HG02642 (cell line): ENCODE measurements around the gene TLR3.

Experiments
- ATAC-seq: cut with Tn5 transposase; IDR thresholded peaks from one replicate; pipeline ENCODE4 v1.9.1; 2021; ENCODE audit warnings: mild to moderate bottlenecking; ENCODE audit not compliant: unreplicated experiment, poor library complexity

Gene TLR3

GRCh38 chr4:186104114-186104889 is 35.3 kb downstream of the TLR3 start, which contains the start of gene FAM149A:
FAM149A (plus strand) TSS chr4:186104704.
- peak; percentile 88 for ATAC-seq

DNA sequence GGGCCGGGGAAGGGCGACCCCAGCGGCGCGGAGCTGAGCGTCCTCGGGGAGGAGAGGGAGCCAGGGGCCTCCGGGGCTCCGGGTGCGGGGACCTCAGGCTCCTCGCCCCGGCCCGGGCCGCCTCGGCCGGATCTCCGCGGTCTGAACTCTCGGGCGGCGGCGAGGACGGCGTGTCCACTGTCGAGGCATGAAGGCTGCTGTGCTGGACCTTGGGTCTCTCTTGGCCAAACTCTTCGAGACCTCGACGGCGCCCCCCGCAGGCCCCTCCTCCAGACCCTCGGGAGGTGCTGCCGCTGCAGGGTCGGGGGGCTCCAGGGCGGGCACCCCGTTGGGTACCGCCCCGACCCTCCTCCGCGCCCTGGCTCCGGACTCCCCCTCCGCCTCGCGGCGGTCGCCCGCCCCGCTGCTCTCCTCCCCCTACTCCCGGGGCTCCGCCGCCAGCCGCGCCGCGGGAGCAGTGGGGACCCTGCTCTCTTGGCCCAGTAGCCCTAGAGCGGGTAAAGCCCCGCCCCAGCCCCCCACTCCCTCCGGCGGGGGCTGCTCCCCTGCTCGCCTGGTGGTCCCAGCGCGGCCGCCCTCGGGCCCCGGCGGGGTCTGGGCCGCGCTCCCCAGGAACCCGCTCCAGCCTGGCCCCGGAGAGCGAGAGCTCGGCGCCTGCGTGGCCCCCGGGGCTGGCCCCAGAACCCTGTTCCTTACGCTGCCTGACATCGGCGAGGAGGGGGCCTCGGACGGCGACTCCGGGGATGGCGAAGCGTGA is 36.1 kb downstream of the TLR3 start:
- ATAC-seq = peak; percentile 40

DNA sequence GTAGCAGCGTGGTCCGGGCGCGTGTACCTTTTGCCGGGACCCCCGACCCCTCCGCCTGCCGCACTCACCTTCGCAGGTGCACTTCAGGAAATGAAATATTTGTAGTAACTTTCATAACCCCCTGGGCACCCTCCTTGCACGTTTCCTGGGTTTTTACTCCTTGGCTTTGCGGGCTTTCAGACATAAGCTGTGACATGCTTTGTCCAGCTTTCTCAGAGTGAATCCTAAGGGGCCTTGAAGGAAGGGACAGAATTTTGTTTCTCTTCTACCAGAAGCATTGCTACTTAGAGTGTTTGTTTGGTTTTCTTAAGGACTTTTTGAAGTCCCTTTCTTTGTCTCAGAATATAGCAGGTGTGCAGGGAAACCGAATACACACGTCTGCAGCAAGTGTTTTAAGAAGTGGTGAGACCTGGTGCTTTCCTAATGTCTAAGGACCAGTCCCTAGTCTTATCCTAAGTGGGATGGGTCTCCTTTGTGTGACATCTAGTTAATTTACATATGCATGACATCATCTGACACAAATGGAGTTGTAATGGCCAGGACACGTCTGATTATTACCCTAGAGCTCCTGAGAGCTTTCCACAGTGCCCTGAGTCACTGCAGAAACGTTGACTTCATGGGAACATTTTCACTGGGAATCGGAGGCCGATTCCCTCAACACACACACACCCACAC is 36.8 kb downstream of the TLR3 start:
- no peak for ATAC-seq

- no peak for ATAC-seq
Observed at GRCh38 chr4:186107947-186108346, 39.0 kb downstream of the TLR3 start.

DNA sequence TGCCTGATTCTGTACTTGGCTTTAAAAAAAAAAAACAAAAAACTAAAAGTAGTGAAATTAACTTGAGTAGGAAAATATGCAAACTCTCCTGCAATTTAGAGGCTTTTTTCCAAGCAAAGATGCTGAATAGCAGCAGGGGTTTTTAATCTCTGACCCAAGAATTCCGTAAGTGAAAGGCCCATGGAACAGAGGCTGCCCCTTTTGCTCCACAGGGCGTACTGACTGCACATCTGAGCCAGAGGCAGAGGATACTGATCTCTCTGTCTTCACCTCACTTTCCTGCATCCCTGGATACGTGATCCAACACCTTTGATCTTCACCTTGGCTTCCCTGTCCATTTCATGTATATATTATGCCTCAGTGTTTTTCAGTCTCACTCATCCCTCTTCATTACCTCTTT is 39.4 kb downstream of the TLR3 start:
- no peak for ATAC-seq

- ATAC-seq = no peak
Observed at GRCh38 chr4:186109245-186109644, 40.3 kb downstream of the TLR3 start.

- ATAC-seq = no peak
Observed at GRCh38 chr4:186116697-186117096, 47.7 kb downstream of the TLR3 start.

GRCh38 chr4:186118582-186118981 is 49.6 kb downstream of the TLR3 start:
- no peak for ATAC-seq

GRCh38 chr4:186121057-186121456 is 52.1 kb downstream of the TLR3 start:
- ATAC-seq = no peak

DNA sequence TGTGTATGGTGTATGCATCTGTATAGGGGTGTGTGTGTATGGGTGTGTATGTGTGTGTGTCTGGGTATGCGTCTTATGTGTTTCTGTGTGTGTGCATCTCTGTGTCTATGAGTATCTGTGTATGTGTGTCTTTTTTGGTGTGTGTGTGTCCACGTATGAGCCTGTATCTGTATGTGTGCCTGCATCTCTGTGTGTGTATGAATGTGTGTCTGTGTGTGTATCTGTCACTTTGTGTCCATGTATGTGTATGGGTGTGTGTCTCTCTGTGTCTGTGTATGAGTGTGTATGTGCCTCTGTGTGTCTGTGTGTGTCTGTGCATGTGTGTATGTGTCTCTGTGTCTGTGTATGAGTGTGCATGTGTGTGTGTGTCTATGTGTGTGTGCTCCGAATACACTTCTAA is 59.9 kb downstream of the TLR3 start:
- ATAC-seq = no peak

GRCh38 chr4:186131935-186132334 is 63.0 kb downstream of the TLR3 start:
- no peak for ATAC-seq

- no peak for ATAC-seq
Observed at GRCh38 chr4:186132577-186133242, 63.8 kb downstream of the TLR3 start.

DNA sequence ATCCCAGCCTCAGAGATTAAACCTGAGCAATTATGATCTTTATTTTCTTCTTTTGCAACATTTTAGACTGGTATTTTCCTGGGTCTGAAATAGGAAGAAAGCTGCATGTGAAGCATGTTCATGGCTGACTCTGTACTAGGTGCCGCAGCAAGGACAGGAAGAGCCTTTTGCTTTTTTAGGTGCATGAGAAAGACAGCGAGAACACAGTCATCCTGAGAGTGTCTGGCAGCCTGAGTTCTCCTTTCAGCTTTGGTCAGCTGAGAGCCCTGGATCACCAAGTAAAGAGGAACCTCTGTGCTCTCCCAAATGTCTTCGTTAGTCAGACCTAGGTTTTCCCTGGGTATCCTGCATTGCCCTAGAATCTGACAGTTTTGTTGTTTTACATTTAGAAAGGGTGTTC is 65.3 kb downstream of the TLR3 start:
- peak; percentile 97 for ATAC-seq

- ATAC-seq = no peak
Observed at GRCh38 chr4:186134861-186135260, 65.9 kb downstream of the TLR3 start.

DNA sequence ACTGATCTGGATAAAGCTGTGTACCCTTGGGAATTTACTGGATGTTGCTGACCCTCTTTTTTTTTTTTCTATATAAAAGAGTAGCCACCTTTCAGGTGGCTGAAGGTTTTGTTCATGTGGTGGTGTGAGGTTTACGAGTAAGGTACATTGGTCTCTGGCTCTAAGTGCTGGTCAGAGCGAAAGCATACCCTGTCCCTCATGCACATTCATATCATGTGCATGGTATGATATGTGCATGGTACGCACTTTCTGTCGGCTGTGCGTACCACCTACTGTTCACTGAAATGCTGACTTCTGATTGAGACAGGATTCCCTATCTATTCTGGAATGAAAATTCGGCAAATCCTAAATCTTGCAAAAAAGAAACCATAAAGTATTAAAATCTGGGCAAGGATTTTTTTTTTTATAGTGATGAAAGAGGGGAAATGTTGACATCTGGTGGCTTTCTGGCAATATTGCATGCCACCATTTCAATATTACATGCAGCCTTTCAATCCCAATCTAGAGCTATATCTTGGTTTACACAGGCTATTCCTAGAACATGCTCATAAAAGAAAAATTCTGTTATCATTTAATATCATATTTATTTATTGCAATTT is 68.3 kb downstream of the TLR3 start:
- ATAC-seq = peak; percentile 40
